ENCODE measurements around the gene IRAK4.
"Not testable (repeated sequence)": the region's sequence is repeated elsewhere in the genome, so short reads cannot be mapped to it uniquely, and the experiment has no call there.

GRCh38 chr12:43751360-43751759 is 7.4 kb upstream of the IRAK4 start:
- TF ChIP-seq CTCF, POLR2AphosphoS5, POLR2A, EP300 (IDR thresholded peaks at IDR 0.05): not testable (repeated sequence)
